GM21723 (cell line): Measurements from ENCODE around the gene ADGRD1.
"Not testable (repeated sequence)": the region's sequence is repeated elsewhere in the genome, so short reads cannot be mapped to it uniquely, and the experiment has no call there.

Experiments
- ATAC-seq: cut with Tn5 transposase; IDR thresholded peaks from one replicate; pipeline ENCODE4 v1.9.1; 2021; ENCODE audit warnings: mild to moderate bottlenecking, moderate library complexity; ENCODE audit not compliant: unreplicated experiment

The ADGRD1 gene

GRCh38 chr12:130953771-130954543, at the start of gene ADGRD1:
Gene ADGRD1, plus strand, starts transcription at chr12:130953907. Its CDS starts 559 bp downstream, at chr12:130954466.
- ATAC-seq, result no peak

GRCh38 chr12:130904064-130904463, 49.6 kb upstream of the ADGRD1 start:
- ATAC-seq, result no peak

GRCh38 chr12:130904936-130905455, 48.7 kb upstream of the ADGRD1 start:
- not testable (repeated sequence) for ATAC-seq

GRCh38 chr12:130909111-130909510, 44.6 kb upstream of the ADGRD1 start:
- ATAC-seq, result no peak

- ATAC-seq, result no peak
These were observed 42.5 kb upstream of the ADGRD1 start for GRCh38 chr12:130911193-130911592.

GRCh38 chr12:130911933-130912332, 41.8 kb upstream of the ADGRD1 start:
- ATAC-seq, result no peak

GRCh38 chr12:130916241-130916911, 37.3 kb upstream of the ADGRD1 start:
- ATAC-seq, result no peak

- no peak for ATAC-seq
These were observed 36.1 kb upstream of the ADGRD1 start for GRCh38 chr12:130917607-130918006.

- no peak for ATAC-seq
These were observed 34.6 kb upstream of the ADGRD1 start for GRCh38 chr12:130919086-130919485.

- no peak for ATAC-seq
These were observed 33.5 kb upstream of the ADGRD1 start for GRCh38 chr12:130920119-130920703.

- ATAC-seq, result no peak
These were observed 32.9 kb upstream of the ADGRD1 start for GRCh38 chr12:130920723-130921381.

GRCh38 chr12:130922511-130922953, 31.2 kb upstream of the ADGRD1 start:
- no peak for ATAC-seq

- no peak for ATAC-seq
These were observed 28.6 kb upstream of the ADGRD1 start for GRCh38 chr12:130924966-130925665.

- no peak for ATAC-seq
These were observed 28.1 kb upstream of the ADGRD1 start for GRCh38 chr12:130925666-130926015.

- no peak for ATAC-seq
These were observed 24.3 kb upstream of the ADGRD1 start for GRCh38 chr12:130929363-130929762.

- no peak for ATAC-seq
These were observed 21.4 kb upstream of the ADGRD1 start for GRCh38 chr12:130932061-130932930.

GRCh38 chr12:130933269-130933995, 20.3 kb upstream of the ADGRD1 start:
- ATAC-seq, result no peak

GRCh38 chr12:130934753-130935152, 19.0 kb upstream of the ADGRD1 start:
- ATAC-seq, result no peak

GRCh38 chr12:130936561-130936960, 17.1 kb upstream of the ADGRD1 start:
- no peak for ATAC-seq
